HG03060 (cell line): ENCODE data around the gene ENDOV.

Source experiments
- ATAC-seq: cut with Tn5 transposase; IDR thresholded peaks from one replicate; pipeline ENCODE4 v1.9.1; 2021; ENCODE audit warnings: low read depth, moderate number of reproducible peaks; ENCODE audit not compliant: unreplicated experiment

ENDOV gene

GRCh38 chr17:80447790-80448189, 32.8 kb downstream of the ENDOV start:
- ATAC-seq, result no peak

DNA sequence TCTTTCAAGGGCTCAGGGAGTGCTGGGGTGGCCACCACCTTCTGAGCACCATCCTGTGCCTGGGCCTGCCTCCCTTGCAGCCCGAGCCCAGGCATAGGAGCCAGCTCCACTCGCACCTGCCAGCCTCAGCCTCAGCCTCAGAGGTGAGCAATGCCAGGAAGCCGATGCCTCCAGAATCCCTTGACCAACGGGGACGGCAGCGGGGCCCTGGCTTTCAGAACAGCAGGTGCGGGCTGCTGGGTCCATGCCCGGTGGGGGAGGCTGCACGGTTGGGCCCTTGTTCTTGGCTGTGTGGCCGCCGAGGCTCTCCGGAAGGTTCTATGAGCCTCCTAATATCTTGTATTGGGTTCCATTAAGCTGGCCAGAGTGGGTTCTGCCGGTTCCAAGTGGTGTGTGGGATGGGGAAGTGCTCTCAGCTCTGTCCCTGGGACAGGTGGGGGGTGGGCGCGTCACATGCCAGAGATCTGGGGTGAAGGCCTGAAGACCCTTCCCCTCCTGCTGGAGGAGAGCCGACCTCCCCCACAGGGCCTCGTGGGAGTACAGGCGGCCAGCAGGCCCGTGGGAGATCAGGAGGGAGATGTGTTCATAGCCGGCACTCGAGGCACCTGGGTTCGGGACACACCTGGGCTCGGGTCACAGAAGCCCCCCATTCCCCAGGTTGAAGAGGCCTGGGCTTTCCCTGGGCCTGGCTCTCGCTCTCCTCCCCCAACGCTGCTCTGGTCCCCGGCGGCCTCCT, 34.4 kb downstream of the ENDOV start:
- no peak for ATAC-seq

DNA sequence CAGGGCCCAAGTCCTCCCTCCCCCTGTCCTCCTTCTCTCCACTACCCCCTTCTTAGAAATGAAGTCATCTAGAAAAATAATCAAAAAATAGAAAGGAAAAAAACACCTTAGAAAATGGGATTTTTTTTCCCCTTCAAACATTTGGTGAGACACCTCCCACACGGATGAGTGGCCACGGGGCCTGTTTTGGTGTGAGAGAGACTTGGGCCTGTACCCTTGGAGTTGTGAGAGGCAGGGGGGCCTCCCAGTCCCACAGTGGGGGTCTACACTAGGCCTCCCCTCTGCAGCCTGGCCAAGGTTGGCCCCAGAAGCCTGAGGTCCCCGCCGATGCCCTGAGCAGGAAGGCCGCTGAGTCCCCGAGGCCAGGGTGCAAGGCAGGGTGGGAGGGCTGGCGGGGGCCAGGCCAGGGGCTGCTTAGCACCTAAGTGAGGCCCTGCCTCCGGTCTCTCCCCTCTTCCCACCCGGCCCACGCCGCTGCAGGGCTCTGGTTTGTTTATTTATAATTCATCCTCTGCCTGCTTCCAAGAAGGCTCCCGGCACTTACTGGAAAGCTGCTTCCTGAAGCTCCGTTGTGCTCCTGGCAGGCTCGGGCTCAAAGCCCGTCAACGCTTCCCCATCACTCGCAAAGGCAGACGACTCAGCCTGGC, 35.1 kb downstream of the ENDOV start:
- ATAC-seq, result no peak

DNA sequence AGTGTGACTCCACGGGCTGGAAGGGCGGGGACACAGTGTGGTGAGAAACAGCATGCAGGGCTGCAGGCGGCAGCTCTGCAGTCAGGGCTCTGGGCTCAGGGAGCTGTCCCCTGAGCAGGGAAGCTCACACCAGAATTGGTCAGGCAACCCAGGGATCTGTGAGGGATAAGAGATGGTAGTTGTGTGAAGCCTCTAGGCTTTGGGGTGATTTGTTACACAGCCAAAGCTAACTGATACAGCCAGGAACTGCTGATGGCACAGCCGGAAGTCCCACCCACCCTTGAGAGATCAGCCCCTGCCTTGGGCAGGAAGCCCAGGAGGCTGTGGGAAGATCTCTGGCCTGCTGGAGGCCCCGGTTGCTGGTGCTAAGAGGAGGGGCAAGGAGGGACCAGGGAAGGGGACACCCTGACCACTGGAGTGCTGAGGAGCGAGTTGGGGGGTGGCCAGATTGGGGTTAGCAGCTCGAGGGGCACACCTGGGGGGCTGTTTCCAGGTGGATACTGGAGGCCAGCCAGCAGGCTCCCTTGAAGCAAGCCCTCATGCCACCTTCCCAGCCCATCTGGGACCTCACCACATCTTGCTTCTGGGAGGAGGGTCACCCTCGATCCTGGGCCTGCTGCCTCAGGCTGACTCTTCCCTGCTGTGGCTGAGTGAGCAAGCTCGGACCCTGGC, 36.3 kb downstream of the ENDOV start:
- ATAC-seq, result no peak

- ATAC-seq, result no peak
Observed at GRCh38 chr17:80452173-80452915, 37.4 kb downstream of the ENDOV start.

DNA sequence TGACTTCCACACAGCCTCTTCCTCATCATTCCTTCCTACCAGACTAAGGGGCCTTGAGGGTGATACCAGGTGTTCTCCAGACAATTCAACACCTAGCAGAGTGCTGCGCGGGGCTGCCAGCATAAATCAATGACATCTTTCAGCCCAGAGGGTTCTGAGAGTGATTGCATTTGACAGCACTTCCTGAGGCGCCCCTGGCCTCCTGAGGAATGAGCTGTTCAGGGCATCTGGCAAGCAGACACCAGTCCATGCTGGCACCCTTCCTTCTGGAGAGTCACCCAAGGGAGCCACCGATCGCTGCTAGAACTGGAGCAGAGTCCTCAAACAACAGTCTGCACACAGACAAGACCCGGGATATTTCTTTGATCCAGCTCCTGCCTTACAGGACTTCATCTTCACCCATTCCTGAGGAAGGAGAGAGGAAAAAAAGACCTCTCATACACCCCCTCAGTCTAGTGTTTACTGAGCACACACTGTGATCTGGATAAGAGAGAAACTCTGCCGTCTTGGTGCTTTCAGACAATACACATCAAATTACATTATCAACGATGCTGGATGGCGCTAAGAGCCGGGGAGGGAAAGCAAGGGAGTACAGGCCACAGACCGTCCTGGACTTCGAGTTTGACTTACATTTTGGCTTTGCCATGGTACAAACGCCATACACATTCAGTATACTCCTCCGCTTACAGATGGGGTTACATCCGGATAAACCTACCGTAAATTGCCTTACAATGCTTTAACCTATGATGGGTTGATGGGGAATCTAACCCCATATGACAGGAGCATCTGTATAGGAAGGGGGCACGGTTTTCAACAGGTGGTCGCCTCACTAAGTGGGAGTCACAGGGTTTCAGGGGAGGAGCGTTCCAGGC, 38.4 kb downstream of the ENDOV start:
- no peak for ATAC-seq

DNA sequence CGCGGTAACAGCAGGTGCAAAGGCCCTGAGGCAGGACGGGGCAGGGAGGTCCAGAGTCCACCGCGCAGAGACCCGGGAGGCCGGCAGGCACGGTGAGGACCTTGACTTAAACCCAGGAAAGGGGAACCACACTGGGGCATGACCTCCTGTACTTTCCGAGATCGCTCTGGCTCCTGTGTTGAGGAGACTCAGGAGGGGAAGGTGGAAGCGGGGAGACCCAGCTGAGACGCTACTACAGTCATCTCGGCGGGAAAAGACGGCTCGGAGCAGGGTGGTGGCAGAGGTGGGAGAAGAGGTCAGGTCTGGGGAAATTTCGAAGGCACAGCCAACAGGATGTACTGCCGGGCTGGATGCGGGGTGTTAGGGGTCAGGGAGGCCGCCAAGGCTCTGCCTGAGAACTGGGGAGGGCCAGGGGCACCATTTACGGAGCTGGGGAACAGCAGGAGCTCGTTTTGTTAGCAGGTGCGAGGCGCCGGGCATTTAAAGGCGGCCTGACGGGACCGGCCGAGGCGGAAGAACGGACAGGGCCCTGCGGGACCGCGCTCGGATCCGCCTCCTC, 39.1 kb downstream of the ENDOV start:
- ATAC-seq, result no peak

GRCh38 chr17:80454557-80455335, 39.8 kb downstream of the ENDOV start:
- peak; percentile 70 for ATAC-seq

DNA sequence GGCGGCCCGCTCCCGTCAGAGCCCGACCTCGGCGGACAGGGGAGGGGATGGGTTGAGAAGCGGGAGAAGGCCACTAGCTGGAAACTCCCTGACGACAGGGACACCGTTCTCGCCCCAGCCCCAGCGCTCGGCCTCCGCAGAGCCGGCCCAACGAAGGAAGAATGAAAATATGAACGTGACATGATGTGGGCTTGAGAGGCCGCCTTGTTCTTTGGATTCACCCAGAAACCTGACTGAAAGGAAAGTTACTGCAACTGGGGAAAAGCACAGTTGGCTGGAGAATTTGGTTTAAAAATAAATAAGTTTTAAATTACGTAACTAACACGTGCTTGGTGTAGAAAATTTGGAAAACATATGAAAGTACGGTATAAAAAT, 40.4 kb downstream of the ENDOV start:
- ATAC-seq, result no peak

GRCh38 chr17:80455784-80456183, 40.8 kb downstream of the ENDOV start:
- no peak for ATAC-seq

GRCh38 chr17:80456465-80457235, 41.7 kb downstream of the ENDOV start:
- no peak for ATAC-seq

DNA sequence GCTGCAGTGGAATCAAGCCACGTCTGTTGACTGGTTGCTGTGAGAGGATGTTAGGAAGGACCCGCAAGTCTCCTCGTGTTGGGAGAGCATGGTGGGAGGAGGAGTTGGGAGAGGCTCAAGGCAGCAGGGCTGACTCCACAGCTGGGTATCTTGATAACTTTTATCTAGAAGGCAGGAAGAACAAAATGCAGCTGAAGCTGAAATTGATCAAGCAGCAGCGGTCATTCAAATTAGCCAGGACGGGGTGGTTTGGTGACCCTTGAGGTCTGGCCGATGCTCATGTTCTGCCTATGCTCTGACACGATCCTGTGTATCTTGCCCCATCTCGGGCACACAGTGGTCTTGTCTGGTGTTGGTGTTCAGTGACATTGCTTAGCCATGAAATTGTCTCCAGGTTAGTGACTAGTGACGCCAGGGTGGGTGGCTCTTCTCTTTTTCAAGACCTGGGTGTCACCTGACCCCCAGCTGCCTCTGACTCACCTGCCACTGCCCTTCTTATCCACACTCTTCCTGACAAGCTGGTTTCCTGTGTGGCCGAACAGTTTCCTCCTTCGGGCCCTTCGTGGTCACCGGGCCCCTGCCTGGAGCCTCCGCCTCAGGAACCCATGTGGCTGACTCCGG, 42.4 kb downstream of the ENDOV start:
- no peak for ATAC-seq

- ATAC-seq, result no peak
Observed at GRCh38 chr17:80458016-80458415, 43.0 kb downstream of the ENDOV start.

GRCh38 chr17:80459234-80459633, 44.3 kb downstream of the ENDOV start:
- no peak for ATAC-seq

DNA sequence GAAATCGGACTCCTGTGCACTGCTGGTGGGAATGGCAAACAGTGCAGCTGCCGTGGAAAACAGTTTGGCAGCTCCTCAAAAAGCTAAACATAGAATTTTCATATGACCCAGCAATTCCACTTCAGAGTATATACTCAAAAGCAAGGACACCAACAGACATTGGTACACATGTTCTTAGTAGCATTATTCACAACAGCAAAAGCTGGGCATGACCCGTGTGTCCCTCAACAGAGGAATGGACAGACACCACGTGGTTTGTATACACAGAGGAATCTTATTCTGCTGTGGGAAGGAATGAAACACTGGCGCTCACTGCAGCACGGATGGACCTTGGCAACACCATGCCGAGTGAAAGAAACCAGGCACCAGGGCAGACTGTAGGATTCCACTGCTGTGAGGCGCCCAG, 45.5 kb downstream of the ENDOV start:
- ATAC-seq, result no peak

DNA sequence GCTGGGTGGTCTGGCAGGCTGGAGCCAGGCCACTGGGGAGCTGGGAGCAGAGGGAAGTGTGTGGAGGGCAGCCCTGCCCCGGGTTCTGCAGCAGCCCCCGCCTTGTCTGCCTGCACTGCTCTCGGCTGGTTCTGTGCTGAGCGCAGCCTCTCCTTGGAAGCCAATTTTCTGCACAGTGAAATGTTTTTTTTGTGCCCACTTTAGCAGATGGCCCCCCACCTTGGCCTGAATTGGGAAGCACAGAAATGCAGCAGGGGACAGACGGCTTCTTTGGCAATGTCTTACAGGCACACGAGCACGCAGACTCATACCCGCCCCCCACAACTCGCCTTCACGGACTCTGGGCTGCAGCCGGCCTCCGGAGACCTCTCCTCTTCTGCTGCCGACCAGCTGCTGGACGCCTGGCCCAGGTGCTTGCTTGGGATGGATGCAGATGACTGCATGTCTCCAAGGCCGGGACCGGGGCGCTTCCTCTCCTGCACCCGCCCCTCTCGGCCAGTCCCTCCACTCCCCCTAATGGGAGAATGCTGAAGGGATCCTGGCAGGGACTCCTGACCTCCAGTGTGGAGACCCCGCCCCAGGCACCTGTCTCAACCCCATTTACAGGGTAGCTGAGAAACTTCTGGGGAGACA, 46.7 kb downstream of the ENDOV start:
- no peak for ATAC-seq

GRCh38 chr17:80463784-80464400, 48.9 kb downstream of the ENDOV start:
- ATAC-seq, result no peak
